Measurements from ENCODE around the gene SLAMF9. TPM values are rescaled to one million over a fixed set of nuclear protein-coding genes. Genes with fewer than 3 reads are reported as not detected.

SLAMF9 gene
- polyA plus RNA-seq, 2 donors = 0.05 to 0.14 TPM

- Histone ChIP-seq H3K4me3 (ENCODE audit: low read depth in 1 of 2, low read length in 2 of 2) (peak within 1 kb of the TSS; percentile 76 to 96), H3K27me3 (ENCODE audit: control insufficient read depth in 1 of 2, insufficient read depth in 2 of 2, low read length in 2 of 2) (no peaks in the 10 kb centered on the region), H3K27ac (ENCODE audit: low read depth in 2 of 2, low read length in 1 of 2) (peak within 1 kb of the TSS; percentile 97 to 99), H3K36me3 (ENCODE audit: control insufficient read depth in 2 of 2, insufficient read depth in 2 of 2, low read length in 1 of 2) (peaks cover 3 to 6% of the 10 kb centered on the region in 2 donors), H3K9me3 (ENCODE audit: control insufficient read depth in 2 of 2, insufficient read depth in 1 of 2, low read depth in 1 of 2, low read length in 1 of 2) (no peaks in the 10 kb centered on the region), H3K4me1 (ENCODE audit: control insufficient read depth in 2 of 2, insufficient read depth in 2 of 2, low read length in 1 of 2) (peaks cover 11 to 24% of the 10 kb centered on the region in 2 donors)
- 0 to 1% methylated on average over 58 of the region's 58 CpGs for WGBS, 2 donors
Observed at GRCh38 chr1:159924791-159925718, 29.0 kb downstream of the SLAMF9 start, which contains the start of gene TAGLN2. Gene TAGLN2 (minus strand): TSS chr1:159925507. CDS start chr1:159920509, 4,998 bp downstream.

- Histone ChIP-seq H3K4me3 (ENCODE audit: low read depth in 1 of 2, low read length in 2 of 2) (peak overlapping the region; percentile 76 to 96), H3K27me3 (ENCODE audit: control insufficient read depth in 1 of 2, insufficient read depth in 2 of 2, low read length in 2 of 2) (no peaks in the 10 kb centered on the region), H3K4me1 (ENCODE audit: control insufficient read depth in 2 of 2, insufficient read depth in 2 of 2, low read length in 1 of 2) (peaks cover 11 to 21% of the 10 kb centered on the region in 2 donors), H3K27ac (ENCODE audit: low read depth in 2 of 2, low read length in 1 of 2) (peak overlapping the region; percentile 97 to 99), H3K9me3 (ENCODE audit: control insufficient read depth in 2 of 2, insufficient read depth in 1 of 2, low read depth in 1 of 2, low read length in 1 of 2) (no peaks in the 10 kb centered on the region), H3K36me3 (ENCODE audit: control insufficient read depth in 2 of 2, insufficient read depth in 2 of 2, low read length in 1 of 2) (peaks cover 12% of the 10 kb centered on the region in 2 donors)
- 0 to 1% methylated on average over 31 of the region's 31 CpGs for WGBS, 2 donors
Observed at GRCh38 chr1:159924025-159924790, 29.8 kb downstream of the SLAMF9 start.

- whole genome bisulfite sequencing, 2 donors = 2 to 4% methylated on average over 20 of the region's 20 CpGs
- peaks cover 18 to 19% of the 10 kb centered on the region in 2 donors for H3K36me3 ChIP-seq (ENCODE audit: control insufficient read depth in 2 of 2, insufficient read depth in 2 of 2, low read length in 1 of 2)
- peak overlapping the region; percentile 76 to 96 for H3K4me3 ChIP-seq (ENCODE audit: low read depth in 1 of 2, low read length in 2 of 2)
- peaks cover 11 to 24% of the 10 kb centered on the region in 2 donors for H3K4me1 ChIP-seq (ENCODE audit: control insufficient read depth in 2 of 2, insufficient read depth in 2 of 2, low read length in 1 of 2)
- peak overlapping the region; percentile 97 to 99 for H3K27ac ChIP-seq (ENCODE audit: low read depth in 2 of 2, low read length in 1 of 2)
- H3K27me3 ChIP-seq (ENCODE audit: control insufficient read depth in 1 of 2, insufficient read depth in 2 of 2, low read length in 2 of 2) = no peaks in the 10 kb centered on the region
- H3K9me3 ChIP-seq (ENCODE audit: control insufficient read depth in 2 of 2, insufficient read depth in 1 of 2, low read depth in 1 of 2, low read length in 1 of 2) = no peaks in the 10 kb centered on the region
Observed at GRCh38 chr1:159923203-159924024, 30.6 kb downstream of the SLAMF9 start.

- 22 to 27% methylated on average over 8 of the region's 8 CpGs for WGBS, 2 donors
- peaks cover 9 to 27% of the 10 kb centered on the region in 2 donors for H3K4me1 ChIP-seq (ENCODE audit: control insufficient read depth in 2 of 2, insufficient read depth in 2 of 2, low read length in 1 of 2)
- no peaks in the 10 kb centered on the region for H3K9me3 ChIP-seq (ENCODE audit: control insufficient read depth in 2 of 2, insufficient read depth in 1 of 2, low read depth in 1 of 2, low read length in 1 of 2)
- H3K27me3 ChIP-seq (ENCODE audit: control insufficient read depth in 1 of 2, insufficient read depth in 2 of 2, low read length in 2 of 2) = no peaks in the 10 kb centered on the region
- peak overlapping the region; percentile 76 to 96 for H3K4me3 ChIP-seq (ENCODE audit: low read depth in 1 of 2, low read length in 2 of 2)
- H3K27ac ChIP-seq (ENCODE audit: low read depth in 2 of 2, low read length in 1 of 2) = peak overlapping the region; percentile 97 to 99
- H3K36me3 ChIP-seq (ENCODE audit: control insufficient read depth in 2 of 2, insufficient read depth in 2 of 2, low read length in 1 of 2) = peaks cover 19 to 24% of the 10 kb centered on the region in 2 donors
Observed at GRCh38 chr1:159922511-159923202, 31.4 kb downstream of the SLAMF9 start.

- peak overlapping the region; percentile 97 to 99 for H3K27ac ChIP-seq (ENCODE audit: low read depth in 2 of 2, low read length in 1 of 2)
- H3K4me1 ChIP-seq (ENCODE audit: control insufficient read depth in 2 of 2, insufficient read depth in 2 of 2, low read length in 1 of 2) = peaks cover 11 to 31% of the 10 kb centered on the region in 2 donors
- 37 to 44% methylated on average over 16 to 18 of the region's 18 CpGs for WGBS, 2 donors
- no peaks in the 10 kb centered on the region for H3K27me3 ChIP-seq (ENCODE audit: control insufficient read depth in 1 of 2, insufficient read depth in 2 of 2, low read length in 2 of 2)
- peaks cover 19 to 27% of the 10 kb centered on the region in 2 donors for H3K36me3 ChIP-seq (ENCODE audit: control insufficient read depth in 2 of 2, insufficient read depth in 2 of 2, low read length in 1 of 2)
- H3K4me3 ChIP-seq (ENCODE audit: low read depth in 1 of 2, low read length in 2 of 2) = peak overlapping the region in 1 of 2 donors; percentile 96
- H3K9me3 ChIP-seq (ENCODE audit: control insufficient read depth in 2 of 2, insufficient read depth in 1 of 2, low read depth in 1 of 2, low read length in 1 of 2) = no peaks in the 10 kb centered on the region
Observed at GRCh38 chr1:159921700-159922504, 32.1 kb downstream of the SLAMF9 start.

- Histone ChIP-seq H3K27ac (ENCODE audit: low read depth in 2 of 2, low read length in 1 of 2) (no peak overlapping the region), H3K9me3 (ENCODE audit: control insufficient read depth in 2 of 2, insufficient read depth in 1 of 2, low read depth in 1 of 2, low read length in 1 of 2) (no peaks in the 10 kb centered on the region), H3K27me3 (ENCODE audit: control insufficient read depth in 1 of 2, insufficient read depth in 2 of 2, low read length in 2 of 2) (no peaks in the 10 kb centered on the region), H3K36me3 (ENCODE audit: control insufficient read depth in 2 of 2, insufficient read depth in 2 of 2, low read length in 1 of 2) (peaks cover 19 to 27% of the 10 kb centered on the region in 2 donors), H3K4me3 (ENCODE audit: low read depth in 1 of 2, low read length in 2 of 2) (no peak overlapping the region), H3K4me1 (ENCODE audit: control insufficient read depth in 2 of 2, insufficient read depth in 2 of 2, low read length in 1 of 2) (peaks cover 11 to 31% of the 10 kb centered on the region in 2 donors)
- WGBS, 2 donors = 35 to 36% methylated on average over 1 of the region's 1 CpG
Observed at GRCh38 chr1:159921251-159921650, 32.8 kb downstream of the SLAMF9 start.

GRCh38 chr1:159920651-159921050, 33.4 kb downstream of the SLAMF9 start:
- H3K27me3 ChIP-seq (ENCODE audit: control insufficient read depth in 1 of 2, insufficient read depth in 2 of 2, low read length in 2 of 2) = no peaks in the 10 kb centered on the region
- WGBS, 2 donors = 64 to 70% methylated on average over 1 of the region's 1 CpG
- H3K27ac ChIP-seq (ENCODE audit: low read depth in 2 of 2, low read length in 1 of 2) = no peak overlapping the region
- peaks cover 11 to 27% of the 10 kb centered on the region in 2 donors for H3K4me1 ChIP-seq (ENCODE audit: control insufficient read depth in 2 of 2, insufficient read depth in 2 of 2, low read length in 1 of 2)
- H3K4me3 ChIP-seq (ENCODE audit: low read depth in 1 of 2, low read length in 2 of 2) = no peak overlapping the region
- peaks cover 19 to 27% of the 10 kb centered on the region in 2 donors for H3K36me3 ChIP-seq (ENCODE audit: control insufficient read depth in 2 of 2, insufficient read depth in 2 of 2, low read length in 1 of 2)
- H3K9me3 ChIP-seq (ENCODE audit: control insufficient read depth in 2 of 2, insufficient read depth in 1 of 2, low read depth in 1 of 2, low read length in 1 of 2) = no peaks in the 10 kb centered on the region

- Histone ChIP-seq H3K27me3 (ENCODE audit: control insufficient read depth in 1 of 2, insufficient read depth in 2 of 2, low read length in 2 of 2) (no peaks in the 10 kb centered on the region), H3K9me3 (ENCODE audit: control insufficient read depth in 2 of 2, insufficient read depth in 1 of 2, low read depth in 1 of 2, low read length in 1 of 2) (no peaks in the 10 kb centered on the region), H3K36me3 (ENCODE audit: control insufficient read depth in 2 of 2, insufficient read depth in 2 of 2, low read length in 1 of 2) (peaks cover 19 to 27% of the 10 kb centered on the region in 2 donors), H3K4me3 (ENCODE audit: low read depth in 1 of 2, low read length in 2 of 2) (no peak overlapping the region), H3K4me1 (ENCODE audit: control insufficient read depth in 2 of 2, insufficient read depth in 2 of 2, low read length in 1 of 2) (peaks cover 11 to 31% of the 10 kb centered on the region in 2 donors), H3K27ac (ENCODE audit: low read depth in 2 of 2, low read length in 1 of 2) (peak overlapping the region in 1 of 2 donors; percentile 13)
- WGBS, 2 donors = 84 to 88% methylated on average over 10 of the region's 10 CpGs
Observed at GRCh38 chr1:159920202-159920601, 33.8 kb downstream of the SLAMF9 start.

Data from esophagus (tissue), 2 donors.